Mesodermal cell (in vitro differentiated cells): ENCODE results near the gene MIX23.
A peak's percentile ranks its signal among the peaks of the same experiment; 100 is the strongest.

ENCODE experiments used
- H3K27ac ChIP-seq: 2 replicates; pipeline ENCODE4 v1.7.0; 2013; ENCODE audit warnings: mild to moderate bottlenecking, low read depth, low read length, moderate library complexity; ENCODE audit not compliant: severe bottlenecking
- H3K36me3 ChIP-seq: 2 replicates; pipeline ENCODE4 v1.7.1; 2013; ENCODE audit warnings: mild to moderate bottlenecking, low read length, moderate library complexity; ENCODE audit not compliant: control insufficient read depth, insufficient read depth
- H3K4me1 ChIP-seq: one replicate; pipeline ENCODE4 v1.7.1; 2013; ENCODE audit warnings: mild to moderate bottlenecking, low read length; ENCODE audit not compliant: insufficient read depth, control insufficient read depth, poor library complexity, severe bottlenecking
- H3K4me3 ChIP-seq: 2 replicates; pipeline ENCODE4 v1.7.0; 2013; ENCODE audit warnings: low read length, control low read depth, mild to moderate bottlenecking; ENCODE audit not compliant: insufficient read depth, poor library complexity, severe bottlenecking; ENCODE audit errors: extremely low read depth
- H3K9me3 ChIP-seq: 2 replicates; pipeline ENCODE4 v1.7.1; 2013; ENCODE audit warnings: mild to moderate bottlenecking, low read length, moderate library complexity; ENCODE audit not compliant: control insufficient read depth
- WGBS, 2 experiments: methylation state at CpG; one replicate each; pipeline ENCODE4 v1.1.5; 2013; ENCODE audit warnings: missing lambda C conversion rate in 2 of 2; ENCODE audit not compliant: insufficient coverage in 2 of 2; 5-methylcytosine and 5-hydroxymethylcytosine counted together

The MIX23 gene

GRCh38 chr3:122410111-122410510 lies 27.1 kb upstream of the MIX23 start:
- Histone ChIP-seq H3K4me3 (no peak overlapping the region), H3K9me3 (no peaks in the 10 kb centered on the region), H3K27ac (no peak overlapping the region), H3K4me1 (no peaks in the 10 kb centered on the region), H3K36me3 (peaks cover 6% of the 10 kb centered on the region)
- WGBS, 2 experiments, result no CpG with 5 or more reads among the region's 4 CpGs

- no peak overlapping the region for H3K4me3 ChIP-seq
- H3K36me3 ChIP-seq, result peaks cover 6% of the 10 kb centered on the region
- no peak overlapping the region for H3K27ac ChIP-seq
- 92 to 95% methylated on average over 6 of the region's 6 CpGs for WGBS, 2 experiments
- no peaks in the 10 kb centered on the region for H3K4me1 ChIP-seq
- H3K9me3 ChIP-seq, result no peaks in the 10 kb centered on the region
Observed at GRCh38 chr3:122409446-122409845, 26.4 kb upstream of the MIX23 start.

GRCh38 chr3:122407946-122408345 lies 24.9 kb upstream of the MIX23 start:
- H3K27ac ChIP-seq, result no peak overlapping the region
- no peak overlapping the region for H3K4me3 ChIP-seq
- no peaks in the 10 kb centered on the region for H3K9me3 ChIP-seq
- 83% methylated on average over 1 of the region's 1 CpG; no CpG with 5 or more reads in 1 of the 2 experiments for WGBS, 2 experiments
- H3K36me3 ChIP-seq, result peaks cover 6% of the 10 kb centered on the region
- peaks cover 9% of the 10 kb centered on the region for H3K4me1 ChIP-seq

- Histone ChIP-seq H3K4me1 (peaks cover 9% of the 10 kb centered on the region), H3K4me3 (no peak overlapping the region), H3K27ac (no peak overlapping the region), H3K36me3 (peaks cover 6% of the 10 kb centered on the region), H3K9me3 (no peaks in the 10 kb centered on the region)
- 92 to 100% methylated on average over 2 to 3 of the region's 4 CpGs for WGBS, 2 experiments
Observed at GRCh38 chr3:122406198-122406597, 23.2 kb upstream of the MIX23 start.

DNA sequence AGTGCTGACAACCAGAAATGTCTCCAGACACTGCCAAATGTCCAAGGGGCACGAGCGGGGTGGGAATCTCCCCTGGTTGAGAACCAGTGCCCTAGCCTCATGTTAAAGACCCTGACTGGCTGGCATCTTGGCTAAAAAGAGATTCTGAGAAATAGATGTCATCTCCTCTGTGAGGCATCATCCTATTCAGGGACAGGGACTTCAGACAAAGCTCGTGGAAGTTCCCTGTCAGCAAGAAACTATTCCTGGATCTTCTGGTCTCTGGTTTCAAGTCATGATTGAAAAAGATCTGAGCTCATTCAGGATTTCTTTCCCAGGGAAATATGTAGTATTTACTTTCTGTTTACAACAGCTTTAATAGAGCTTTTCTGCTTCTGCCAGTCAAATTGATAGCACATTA lies 22.0 kb upstream of the MIX23 start:
- Histone ChIP-seq H3K4me1 (peaks cover 9% of the 10 kb centered on the region), H3K9me3 (no peaks in the 10 kb centered on the region), H3K27ac (no peak overlapping the region), H3K4me3 (no peak overlapping the region), H3K36me3 (peaks cover 6% of the 10 kb centered on the region)
- WGBS, 2 experiments, result 94 to 100% methylated on average over 2 to 3 of the region's 3 CpGs

DNA sequence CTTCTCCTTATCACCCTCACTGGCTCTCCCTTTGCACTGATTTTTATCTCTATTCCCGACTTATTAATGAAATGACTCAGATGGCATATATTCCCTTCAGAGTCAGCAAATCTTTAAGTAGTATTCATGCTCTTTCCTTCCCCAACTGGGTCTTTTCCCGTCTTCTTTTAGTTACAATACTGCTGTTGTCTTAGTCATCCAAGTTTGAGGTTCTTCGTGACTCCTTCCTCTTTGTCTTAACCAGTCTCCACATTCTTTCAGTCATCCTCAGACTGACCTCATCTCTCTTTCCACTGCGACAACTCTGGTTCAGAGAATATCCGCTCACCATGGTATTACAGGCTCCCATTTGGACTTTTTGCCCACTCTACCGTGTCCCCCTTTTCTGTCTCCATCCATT lies 20.5 kb upstream of the MIX23 start:
- Histone ChIP-seq H3K9me3 (no peaks in the 10 kb centered on the region), H3K27ac (peak overlapping the region; percentile 41), H3K36me3 (peaks cover 6% of the 10 kb centered on the region), H3K4me3 (no peak overlapping the region), H3K4me1 (peaks cover 9% of the 10 kb centered on the region)
- WGBS, 2 experiments, result 92 to 93% methylated on average over 6 of the region's 6 CpGs

DNA sequence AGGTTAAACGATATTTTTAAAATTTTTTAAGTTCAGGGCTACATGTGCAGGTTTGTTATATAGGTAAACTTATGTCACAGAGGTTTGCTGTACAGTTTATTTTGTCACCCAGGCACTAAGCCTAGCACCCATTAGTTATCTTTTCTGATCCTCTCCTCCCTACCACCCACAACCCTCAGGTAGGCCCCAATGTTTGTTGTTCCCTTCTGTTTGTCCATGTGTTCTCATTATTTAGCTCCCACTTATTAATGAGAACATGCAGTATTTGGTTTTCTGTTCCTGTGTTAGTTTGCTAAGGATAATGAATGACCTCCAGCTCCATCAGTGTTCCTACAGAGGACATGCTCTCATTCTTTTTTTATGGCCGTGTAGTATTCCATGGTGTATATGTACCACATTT lies 15.9 kb upstream of the MIX23 start:
- Histone ChIP-seq H3K4me1 (peaks cover 15% of the 10 kb centered on the region), H3K36me3 (no peaks in the 10 kb centered on the region), H3K9me3 (no peaks in the 10 kb centered on the region), H3K27ac (no peak overlapping the region), H3K4me3 (no peak overlapping the region)
- WGBS, 2 experiments, result 100% methylated on average over 1 of the region's 2 CpGs

GRCh38 chr3:122397201-122397600 lies 14.2 kb upstream of the MIX23 start:
- no peaks in the 10 kb centered on the region for H3K9me3 ChIP-seq
- H3K4me1 ChIP-seq, result peaks cover 16% of the 10 kb centered on the region
- H3K36me3 ChIP-seq, result no peaks in the 10 kb centered on the region
- no peak overlapping the region for H3K27ac ChIP-seq
- no peak overlapping the region for H3K4me3 ChIP-seq
- 100% methylated on average over 1 of the region's 1 CpG for WGBS, 2 experiments

DNA sequence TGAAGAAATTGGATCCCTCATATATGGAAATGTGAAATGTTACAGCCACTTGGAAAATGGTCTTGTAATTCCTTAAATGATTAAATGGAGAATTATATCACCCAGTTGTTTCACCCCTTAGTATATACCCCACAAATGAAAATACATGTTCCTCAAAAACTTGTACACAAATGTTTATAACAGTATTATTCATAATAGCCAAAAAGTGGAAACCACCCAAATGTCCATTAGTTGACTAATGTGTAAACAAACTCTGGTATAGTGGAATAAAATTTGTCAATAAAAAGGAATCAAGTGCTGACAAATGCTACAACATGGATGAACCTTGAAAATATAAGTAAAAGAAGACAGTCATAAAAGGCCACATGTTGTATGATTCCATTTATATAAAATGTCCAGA lies 13.5 kb upstream of the MIX23 start:
- Histone ChIP-seq H3K4me3 (no peak overlapping the region), H3K27ac (no peak overlapping the region), H3K4me1 (peaks cover 16% of the 10 kb centered on the region), H3K9me3 (no peaks in the 10 kb centered on the region), H3K36me3 (no peaks in the 10 kb centered on the region)

GRCh38 chr3:122395582-122395981 lies 12.6 kb upstream of the MIX23 start:
- Histone ChIP-seq H3K4me3 (no peak overlapping the region), H3K36me3 (no peaks in the 10 kb centered on the region), H3K27ac (no peak overlapping the region), H3K4me1 (peaks cover 16% of the 10 kb centered on the region), H3K9me3 (no peaks in the 10 kb centered on the region)
- no CpG with 5 or more reads among the region's 3 CpGs for WGBS, 2 experiments

GRCh38 chr3:122394173-122394572 lies 11.1 kb upstream of the MIX23 start:
- Histone ChIP-seq H3K27ac (no peak overlapping the region), H3K9me3 (no peaks in the 10 kb centered on the region), H3K4me1 (peaks cover 16% of the 10 kb centered on the region), H3K4me3 (no peak overlapping the region), H3K36me3 (no peaks in the 10 kb centered on the region)
- WGBS, 2 experiments, result 80 to 100% methylated on average over 1 of the region's 1 CpG
